ENCODE results near the gene ASXL2.

DNA sequence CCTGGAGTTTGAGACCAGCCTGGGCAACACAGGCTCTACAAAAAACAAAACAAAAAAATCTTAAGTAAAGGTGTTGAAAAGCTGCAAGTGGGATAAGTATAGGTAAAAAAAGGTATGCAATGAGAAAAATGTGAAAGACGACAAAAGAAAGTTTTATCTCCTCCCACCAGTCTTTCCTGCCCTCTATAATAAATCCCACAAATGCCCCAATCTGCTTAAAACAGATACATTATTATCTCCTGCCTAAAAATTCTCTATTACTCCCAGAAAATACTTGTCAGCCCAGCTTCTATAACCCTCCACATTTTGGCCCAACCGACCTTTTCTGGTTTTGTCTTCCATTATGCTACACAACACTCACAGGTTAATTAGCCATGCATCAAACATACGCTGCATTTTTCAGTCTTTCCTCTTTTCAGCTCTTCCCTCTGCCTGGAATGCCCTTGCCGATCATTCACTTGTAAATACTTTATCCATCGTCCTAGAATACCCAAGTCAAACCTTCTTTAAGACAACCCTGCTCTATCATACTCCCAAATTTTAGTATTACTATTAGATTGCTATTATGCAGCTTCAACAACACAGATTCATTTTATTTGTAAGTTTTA, 10.8 kb downstream of the ASXL2 start:
- TF ChIP-seq, protein P1, sequence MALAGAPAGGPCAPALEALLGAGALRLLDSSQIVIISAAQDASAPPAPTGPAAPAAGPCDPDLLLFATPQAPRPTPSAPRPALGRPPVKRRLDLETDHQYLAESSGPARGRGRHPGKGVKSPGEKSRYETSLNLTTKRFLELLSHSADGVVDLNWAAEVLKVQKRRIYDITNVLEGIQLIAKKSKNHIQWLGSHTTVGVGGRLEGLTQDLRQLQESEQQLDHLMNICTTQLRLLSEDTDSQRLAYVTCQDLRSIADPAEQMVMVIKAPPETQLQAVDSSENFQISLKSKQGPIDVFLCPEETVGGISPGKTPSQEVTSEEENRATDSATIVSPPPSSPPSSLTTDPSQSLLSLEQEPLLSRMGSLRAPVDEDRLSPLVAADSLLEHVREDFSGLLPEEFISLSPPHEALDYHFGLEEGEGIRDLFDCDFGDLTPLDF (CRISPR knock-in tag; IDR thresholded peaks at IDR 0.05) = no peak
- TF ChIP-seq CREM (CRISPR knock-in tag; IDR thresholded peaks at IDR 0.05) = no peak
- TF ChIP-seq, protein P2, sequence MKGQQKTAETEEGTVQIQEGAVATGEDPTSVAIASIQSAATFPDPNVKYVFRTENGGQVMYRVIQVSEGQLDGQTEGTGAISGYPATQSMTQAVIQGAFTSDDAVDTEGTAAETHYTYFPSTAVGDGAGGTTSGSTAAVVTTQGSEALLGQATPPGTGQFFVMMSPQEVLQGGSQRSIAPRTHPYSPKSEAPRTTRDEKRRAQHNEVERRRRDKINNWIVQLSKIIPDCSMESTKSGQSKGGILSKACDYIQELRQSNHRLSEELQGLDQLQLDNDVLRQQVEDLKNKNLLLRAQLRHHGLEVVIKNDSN (CRISPR knock-in tag; IDR thresholded peaks at IDR 0.05) = no peak
- no peak for TF ChIP-seq TEAD4 (CRISPR knock-in tag; IDR thresholded peaks at IDR 0.05)
- TF ChIP-seq, protein P3, sequence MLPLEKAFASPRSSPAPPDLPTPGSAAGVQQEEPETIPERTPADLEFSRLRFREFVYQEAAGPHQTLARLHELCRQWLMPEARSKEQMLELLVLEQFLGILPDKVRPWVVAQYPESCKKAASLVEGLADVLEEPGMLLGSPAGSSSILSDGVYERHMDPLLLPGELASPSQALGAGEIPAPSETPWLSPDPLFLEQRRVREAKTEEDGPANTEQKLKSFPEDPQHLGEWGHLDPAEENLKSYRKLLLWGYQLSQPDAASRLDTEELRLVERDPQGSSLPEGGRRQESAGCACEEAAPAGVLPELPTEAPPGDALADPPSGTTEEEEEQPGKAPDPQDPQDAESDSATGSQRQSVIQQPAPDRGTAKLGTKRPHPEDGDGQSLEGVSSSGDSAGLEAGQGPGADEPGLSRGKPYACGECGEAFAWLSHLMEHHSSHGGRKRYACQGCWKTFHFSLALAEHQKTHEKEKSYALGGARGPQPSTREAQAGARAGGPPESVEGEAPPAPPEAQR (CRISPR knock-in tag; IDR thresholded peaks at IDR 0.05) = no peak
- no peak for TF ChIP-seq ZNF671 (CRISPR knock-in tag; IDR thresholded peaks at IDR 0.05)
- no peak for TF ChIP-seq ETV6 (CRISPR knock-in tag; IDR thresholded peaks at IDR 0.05)
- no peak for TF ChIP-seq IRF2 (CRISPR knock-in tag; IDR thresholded peaks at IDR 0.05; ENCODE audit: borderline replicate concordance, low read depth)

All from WTC11 (cell line).